ENCODE results near the gene KMO.

KMO gene

GRCh38 chr1:241617426-241617825 lies 85.2 kb downstream of the KMO start:
- TF ChIP-seq EZH2phosphoT487 (IDR thresholded peaks at IDR 0.05; ENCODE audit: borderline replicate concordance), result no peak
- no peak for TF ChIP-seq CTCF (conservative IDR thresholded peaks at IDR 0.05; ENCODE audit: low read length)
- no peak overlapping the region for H3K4me2 ChIP-seq (ENCODE audit: low read depth, low read length, poor library complexity, severe bottlenecking)
- H3K4me1 ChIP-seq (ENCODE audit: insufficient read depth, low read length, poor library complexity, severe bottlenecking), result no peaks in the 10 kb centered on the region
- H3K9me3 ChIP-seq (ENCODE audit: insufficient read depth, low read depth, low read length), result no peaks in the 10 kb centered on the region
- no peaks in the 10 kb centered on the region for H3K27me3 ChIP-seq (ENCODE audit: insufficient read depth, low read length, poor library complexity, severe bottlenecking)
- no peaks in the 10 kb centered on the region for H3K36me3 ChIP-seq (ENCODE audit: insufficient read depth, low read length)
- no peaks in the 10 kb centered on the region for H4K20me1 ChIP-seq (ENCODE audit: insufficient read depth, low read length, poor library complexity, severe bottlenecking)
- no peaks in the 10 kb centered on the region for H3F3A ChIP-seq (ENCODE audit: low read depth)
- H2AFZ ChIP-seq (ENCODE audit: low read length), result no peak overlapping the region
- no peaks in the 10 kb centered on the region for H3K79me2 ChIP-seq (ENCODE audit: insufficient read depth, low read length)
- H3K4me3 ChIP-seq (ENCODE audit: low read length, poor library complexity, severe bottlenecking), result no peak overlapping the region
- no peak overlapping the region for H3K9ac ChIP-seq (ENCODE audit: low read depth, low read length, poor library complexity, severe bottlenecking)
- no peaks in the 10 kb centered on the region for H3K9me2 ChIP-seq (replicated peaks; ENCODE audit: low read depth, low read length)

- Histone ChIP-seq H3K9me3 (ENCODE audit: insufficient read depth, low read depth, low read length) (no peaks in the 10 kb centered on the region), H3K4me2 (ENCODE audit: low read depth, low read length, poor library complexity, severe bottlenecking) (no peak overlapping the region), H4K20me1 (ENCODE audit: insufficient read depth, low read length, poor library complexity, severe bottlenecking) (no peaks in the 10 kb centered on the region), H3K9ac (ENCODE audit: low read depth, low read length, poor library complexity, severe bottlenecking) (no peak overlapping the region), H3K27me3 (ENCODE audit: insufficient read depth, low read length, poor library complexity, severe bottlenecking) (no peaks in the 10 kb centered on the region), H2AFZ (ENCODE audit: low read length) (no peak overlapping the region), H3K4me3 (ENCODE audit: low read length, poor library complexity, severe bottlenecking) (no peak overlapping the region), H3F3A (ENCODE audit: low read depth) (no peaks in the 10 kb centered on the region), H3K79me2 (ENCODE audit: insufficient read depth, low read length) (no peaks in the 10 kb centered on the region), H3K9me2 (replicated peaks; ENCODE audit: low read depth, low read length) (no peaks in the 10 kb centered on the region), H3K36me3 (ENCODE audit: insufficient read depth, low read length) (no peaks in the 10 kb centered on the region), H3K4me1 (ENCODE audit: insufficient read depth, low read length, poor library complexity, severe bottlenecking) (no peaks in the 10 kb centered on the region)
- TF ChIP-seq CTCF (conservative IDR thresholded peaks at IDR 0.05; ENCODE audit: low read length) (no peak), EZH2phosphoT487 (IDR thresholded peaks at IDR 0.05; ENCODE audit: borderline replicate concordance) (no peak)
Measured at GRCh38 chr1:241622669-241623068, 90.5 kb downstream of the KMO start.

GRCh38 chr1:241624935-241625334 lies 92.8 kb downstream of the KMO start:
- Histone ChIP-seq H3K27me3 (ENCODE audit: insufficient read depth, low read length, poor library complexity, severe bottlenecking) (no peaks in the 10 kb centered on the region), H3K9me2 (replicated peaks; ENCODE audit: low read depth, low read length) (no peaks in the 10 kb centered on the region), H3K4me3 (ENCODE audit: low read length, poor library complexity, severe bottlenecking) (no peak overlapping the region), H3K9me3 (ENCODE audit: insufficient read depth, low read depth, low read length) (no peaks in the 10 kb centered on the region), H3K4me1 (ENCODE audit: insufficient read depth, low read length, poor library complexity, severe bottlenecking) (no peaks in the 10 kb centered on the region), H2AFZ (ENCODE audit: low read length) (no peak overlapping the region), H3K36me3 (ENCODE audit: insufficient read depth, low read length) (no peaks in the 10 kb centered on the region), H3K79me2 (ENCODE audit: insufficient read depth, low read length) (no peaks in the 10 kb centered on the region), H3K9ac (ENCODE audit: low read depth, low read length, poor library complexity, severe bottlenecking) (no peak overlapping the region), H4K20me1 (ENCODE audit: insufficient read depth, low read length, poor library complexity, severe bottlenecking) (no peaks in the 10 kb centered on the region), H3F3A (ENCODE audit: low read depth) (no peaks in the 10 kb centered on the region), H3K4me2 (ENCODE audit: low read depth, low read length, poor library complexity, severe bottlenecking) (no peak overlapping the region)
- TF ChIP-seq EZH2phosphoT487 (IDR thresholded peaks at IDR 0.05; ENCODE audit: borderline replicate concordance), result no peak
- TF ChIP-seq CTCF (conservative IDR thresholded peaks at IDR 0.05; ENCODE audit: low read length), result no peak
